ENCODE results near the gene PAF1.

DNA sequence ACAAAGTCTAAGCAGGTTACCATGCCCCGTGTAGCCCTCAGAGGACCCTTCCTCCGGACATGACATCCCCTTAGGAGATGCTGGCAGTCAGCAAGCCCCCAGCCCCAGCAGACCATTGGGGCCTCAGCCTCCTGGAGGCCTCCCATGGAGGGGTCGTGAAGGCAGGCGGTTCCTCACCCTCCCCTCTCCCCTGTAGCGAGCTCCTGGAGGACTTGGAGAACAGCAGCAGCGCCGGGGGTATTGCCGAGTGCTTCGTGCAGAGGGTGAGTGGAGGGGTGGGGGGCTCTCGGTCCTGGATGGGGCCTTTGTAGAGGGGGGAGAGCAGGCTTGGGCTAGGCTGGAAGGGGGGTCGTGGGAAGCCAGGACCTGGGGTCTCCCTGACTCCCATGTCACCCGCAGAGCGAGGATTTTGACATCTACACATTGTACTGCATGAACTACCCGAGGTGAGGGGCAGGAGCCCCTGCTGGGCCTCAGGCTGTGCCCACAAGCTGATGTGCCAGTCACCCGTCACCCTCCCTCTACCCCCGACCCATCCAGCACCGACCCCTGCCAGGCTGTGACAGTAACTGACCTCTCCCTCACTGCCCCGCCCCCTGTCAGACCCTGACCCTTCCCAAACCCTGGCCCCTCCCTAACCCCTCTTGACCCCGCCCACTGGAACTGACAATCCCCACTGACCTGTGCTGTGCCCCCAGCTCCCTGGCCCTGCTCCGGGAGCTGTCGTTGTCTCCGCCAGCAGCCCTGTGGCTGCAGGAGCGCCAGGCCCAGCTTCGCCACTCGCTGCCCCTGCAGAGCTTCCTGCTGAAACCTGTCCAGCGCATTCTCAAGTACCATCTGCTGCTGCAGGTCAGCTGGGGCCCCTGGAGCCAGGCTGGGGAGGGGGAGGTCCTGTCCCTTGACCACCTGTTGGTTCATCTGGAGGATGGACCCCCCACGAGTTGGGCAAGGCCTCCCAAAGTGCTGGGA, 25.5 kb upstream of the PAF1 start:
- TF ChIP-seq POLR2A (IDR thresholded peaks at IDR 0.05) (no peak), CTCF (IDR thresholded peaks at IDR 0.05) (no peak), POLR2AphosphoS5 (IDR thresholded peaks at IDR 0.05) (peak in 1 of 3 donors; percentile 20), EP300 (IDR thresholded peaks at IDR 0.05) (no peak)

Measured in stomach (tissue), 4 donors.